IMR-90 (cell line): ENCODE measurements around the gene INO80D. TPM values are rescaled to one million over a fixed set of nuclear protein-coding genes. Genes with fewer than 3 reads are reported as not detected.

Experiments used
- ATAC-seq: fragments of 200-7000 bp; cut with Tn5 transposase; 2 replicates; pipeline ENCODE4 v1.9.1; 2020; ENCODE audit warnings: low read depth, mild to moderate bottlenecking, moderate library complexity
- BruUV-seq: library from RNA; stranded (reverse); fragments of 400-500 nt; replicated peaks from 2 replicates; lab custom pipeline; 2021; lab: Mats Ljungman, UMichigan
- CTCF ChIA-PET: fragments of 300-600 bp; formaldehyde crosslinking; extraction: SDS; loops from one replicate; lab custom pipeline; 2021; ENCODE audit warnings: antibody characterized with exemption; lab: Yijun Ruan, JAX
- POLR2A ChIA-PET: fragments of 300-600 bp; sonication (Branson Sonifier 250); formaldehyde crosslinking; loops from one replicate; lab custom pipeline; 2022; ENCODE audit warnings: antibody characterized with exemption; ENCODE audit not compliant: unreplicated experiment; lab: Charles Lee
- DNase-seq: peaks from one replicate; pipeline ENCODE4 v3.0.0; 2013
- H2AFZ ChIP-seq: replicated peaks from 2 replicates; pipeline ENCODE3; 2013; ENCODE audit warnings: low read length, mild to moderate bottlenecking; ENCODE audit not compliant: poor library complexity
- H2AK5ac ChIP-seq: 2 replicates; pipeline ENCODE4 v1.6.1; 2013; ENCODE audit warnings: low read depth, low read length, inconsistent platforms
- H2AK9ac ChIP-seq: replicated peaks from 2 replicates; pipeline ENCODE3; 2013; ENCODE audit warnings: mild to moderate bottlenecking, low read depth, low read length, moderate library complexity; ENCODE audit not compliant: poor library complexity
- H2BK120ac ChIP-seq: 2 replicates; pipeline ENCODE4 v1.6.1; 2013; ENCODE audit warnings: low read depth, low read length, inconsistent platforms
- H2BK15ac ChIP-seq: 3 replicates; pipeline ENCODE4 v1.6.1; 2013; ENCODE audit warnings: low read depth, low read length, inconsistent platforms
- H2BK20ac ChIP-seq: 2 replicates; pipeline ENCODE4 v1.6.1; 2013; ENCODE audit warnings: low read depth, mild to moderate bottlenecking, inconsistent platforms, low read length, moderate library complexity
- H2BK5ac ChIP-seq: 2 replicates; pipeline ENCODE4 v1.6.1; 2013; ENCODE audit warnings: mild to moderate bottlenecking, low read depth, low read length, inconsistent platforms; ENCODE audit not compliant: poor library complexity, severe bottlenecking
- H3K14ac ChIP-seq: replicated peaks from 2 replicates; pipeline ENCODE4 v1.6.1; 2013; ENCODE audit warnings: low read depth, low read length, inconsistent platforms
- H3K18ac ChIP-seq: 2 replicates; pipeline ENCODE4 v1.6.1; 2013; ENCODE audit warnings: low read depth, low read length, control low read depth
- H3K23ac ChIP-seq: 2 replicates; pipeline ENCODE4 v1.6.1; 2013; ENCODE audit warnings: low read depth, low read length, inconsistent platforms
- H3K27ac ChIP-seq: 2 replicates; pipeline ENCODE4 v1.5.1; 2013; ENCODE audit warnings: mild to moderate bottlenecking, control low read depth, low read length; ENCODE audit not compliant: insufficient read depth
- H3K27me3 ChIP-seq: 2 replicates; pipeline ENCODE4 v1.6.1; 2013; ENCODE audit warnings: low read length; ENCODE audit not compliant: control insufficient read depth, insufficient read depth
- H3K36me3 ChIP-seq: 2 replicates; pipeline ENCODE4 v1.6.1; 2013; ENCODE audit warnings: low read length, mixed read lengths; ENCODE audit not compliant: control insufficient read depth, insufficient read depth
- H3K4ac ChIP-seq: 2 replicates; pipeline ENCODE4 v1.6.1; 2013; ENCODE audit warnings: low read depth, low read length, inconsistent platforms
- H3K4me1 ChIP-seq: 2 replicates; pipeline ENCODE4 v1.6.1; 2013; ENCODE audit warnings: low read length, mixed read lengths; ENCODE audit not compliant: control insufficient read depth, insufficient read depth
- H3K4me2 ChIP-seq: 2 replicates; pipeline ENCODE4 v1.6.1; 2013; ENCODE audit warnings: low read depth, mild to moderate bottlenecking, control low read depth, low read length, moderate library complexity
- H3K4me3 ChIP-seq: 2 replicates; pipeline ENCODE4 v1.5.1; 2013; ENCODE audit warnings: low read depth, mild to moderate bottlenecking, control low read depth, low read length, moderate library complexity; ENCODE audit not compliant: insufficient read depth
- H3K56ac ChIP-seq: 2 replicates; pipeline ENCODE4 v1.6.1; 2013; ENCODE audit warnings: low read length, inconsistent platforms; ENCODE audit not compliant: insufficient read depth; ENCODE audit errors: extremely low read depth
- H3K79me1 ChIP-seq, 2 experiments: 2 replicates each; pipeline ENCODE4 v1.6.1; 2013; ENCODE audit warnings: low read length in 2 of 2, inconsistent platforms in 1 of 2, low read depth in 1 of 2
- H3K9ac ChIP-seq: 2 replicates; pipeline ENCODE4 v1.6.1; 2013; ENCODE audit warnings: low read depth, low read length, control low read depth
- H3K9me1 ChIP-seq: 2 replicates; pipeline ENCODE4 v1.6.1; 2013; ENCODE audit warnings: low read length, inconsistent platforms; ENCODE audit not compliant: insufficient read depth
- H3K9me3 ChIP-seq: 2 replicates; pipeline ENCODE4 v1.6.1; 2013; ENCODE audit warnings: low read length; ENCODE audit not compliant: control insufficient read depth, insufficient read depth
- H4K20me1 ChIP-seq: 2 replicates; pipeline ENCODE4 v1.6.1; 2013; ENCODE audit warnings: low read length, inconsistent platforms; ENCODE audit not compliant: insufficient read depth
- H4K5ac ChIP-seq: 2 replicates; pipeline ENCODE4 v1.6.1; 2013; ENCODE audit warnings: mild to moderate bottlenecking, low read depth, low read length, control low read depth
- H4K8ac ChIP-seq, 2 experiments: 2 replicates each; pipeline ENCODE4 v1.6.1; 2013; ENCODE audit warnings: low read depth in 2 of 2, low read length in 2 of 2, control low read depth in 1 of 2, inconsistent platforms in 1 of 2
- H4K91ac ChIP-seq: 2 replicates; pipeline ENCODE4 v1.6.1; 2013; ENCODE audit warnings: low read depth, low read length, inconsistent platforms; ENCODE audit not compliant: insufficient read depth
- BHLHE40 ChIP-seq: fragments of 150-350 bp; IDR thresholded peaks from 2 replicates; pipeline ENCODE4 v1.6.1; 2016; ENCODE audit warnings: mild to moderate bottlenecking, low read depth, low read length
- CEBPB ChIP-seq: IDR thresholded peaks from 2 replicates; pipeline ENCODE4 v1.6.1; 2012; ENCODE audit warnings: low read depth, low read length, improper control_type of control experiment
- CHD1 ChIP-seq: IDR thresholded peaks from 2 replicates; pipeline ENCODE4 v1.6.1; 2012; ENCODE audit warnings: low read depth, low read length, improper control_type of control experiment
- CTCF ChIP-seq: conservative IDR thresholded peaks from 2 replicates; pipeline ENCODE4 v1.5.1; 2012; ENCODE audit warnings: mild to moderate bottlenecking, low read depth, low read length, improper control_type of control experiment
- ELK1 ChIP-seq: fragments of 150-350 bp; IDR thresholded peaks from 2 replicates; pipeline ENCODE4 v1.6.1; 2016; ENCODE audit warnings: low read depth, mild to moderate bottlenecking, low read length, moderate library complexity, borderline replicate concordance
- FOS ChIP-seq: fragments of 150-350 bp; IDR thresholded peaks from 2 replicates; pipeline ENCODE4 v1.6.1; 2016; ENCODE audit warnings: low read depth, low read length
- MAFK ChIP-seq: IDR thresholded peaks from 2 replicates; pipeline ENCODE4 v1.6.1; 2012; ENCODE audit warnings: low read depth, low read length, improper control_type of control experiment
- MAZ ChIP-seq: IDR thresholded peaks from 2 replicates; pipeline ENCODE4 v1.6.1; 2012; ENCODE audit warnings: low read depth, mild to moderate bottlenecking, low read length, improper control_type of control experiment, moderate library complexity, borderline replicate concordance
- MXI1 ChIP-seq: IDR thresholded peaks from 2 replicates; pipeline ENCODE4 v1.6.1; 2012; ENCODE audit warnings: low read depth, mild to moderate bottlenecking, low read length, moderate library complexity, borderline replicate concordance
- NFE2L2 ChIP-seq: fragments of 150-350 bp; IDR thresholded peaks from 2 replicates; pipeline ENCODE4 v1.6.1; 2016; ENCODE audit warnings: low read depth, mild to moderate bottlenecking, low read length
- POLR2A ChIP-seq: IDR thresholded peaks from 2 replicates; pipeline ENCODE4 v1.6.1; 2012; ENCODE audit warnings: mild to moderate bottlenecking, low read depth, low read length
- RAD21 ChIP-seq: IDR thresholded peaks from 2 replicates; pipeline ENCODE4 v1.6.1; 2012; ENCODE audit warnings: low read length, improper control_type of control experiment
- RCOR1 ChIP-seq: IDR thresholded peaks from 2 replicates; pipeline ENCODE4 v1.6.1; 2012; ENCODE audit warnings: mild to moderate bottlenecking, low read length, improper control_type of control experiment; ENCODE audit not compliant: insufficient replicate concordance
- RFX5 ChIP-seq: IDR thresholded peaks from 2 replicates; pipeline ENCODE4 v1.8.0; 2012; ENCODE audit warnings: low read depth, mild to moderate bottlenecking, low read length, moderate library complexity
- SMC3 ChIP-seq: fragments of 150-350 bp; IDR thresholded peaks from 2 replicates; pipeline ENCODE4 v1.6.1; 2016; ENCODE audit warnings: low read depth, mild to moderate bottlenecking, antibody characterized with exemption, low read length, moderate library complexity
- USF2 ChIP-seq: fragments of 150-350 bp; IDR thresholded peaks from 2 replicates; pipeline ENCODE4 v1.6.1; 2017; ENCODE audit warnings: mild to moderate bottlenecking, antibody characterized with exemption, low read length, low read depth
- WGBS, 2 experiments: methylation state at CpG; one replicate each; pipeline versions ENCODE4 v1.1.5 to v1.1.7; 2013; ENCODE audit warnings: missing lambda C conversion rate in 2 of 2; ENCODE audit not compliant: insufficient read length in 1 of 2; ENCODE audit errors: extremely low coverage in 2 of 2; 5-methylcytosine and 5-hydroxymethylcytosine counted together
- dilution Hi-C: fragments of 300-500 bp; cut with HindIII; formaldehyde crosslinking; loops from one replicate; pipeline ENCODE4 v1.14.3; 2018; ENCODE audit warnings: low sequenced_read_pairs; ENCODE audit not compliant: unreplicated experiment
- in situ Hi-C: fragments of 300-500 bp; cut with MboI; formaldehyde crosslinking; loops from 3 replicates; pipeline ENCODE4 v1.14.3; 2019; ENCODE audit warnings: low sequenced_read_pairs, inconsistent platforms, mixed read lengths
- intact Hi-C: fragments of 100-400 bp; cut with micrococcal nuclease; formaldehyde crosslinking; loops from 2 replicates; pipeline ENCODE4 v1.10.0; 2022
- polyA plus RNA-seq, 3 experiments: library from polyadenylated mRNA; depleted of rRNA; stranded (reverse); fragments of >200 nt; gene quantifications; 2 replicates each; pipeline ENCODE4 v1.2.3, GENCODE V29; 2012; ENCODE audit warnings: low replicate concordance in 1 of 3
- total RNA-seq: library from RNA; depleted of rRNA; stranded (reverse); fragments of >200 nt; gene quantifications from 2 replicates; pipeline ENCODE4 v1.2.3, GENCODE V29; 2012

The INO80D gene
- total and polyA plus RNA-seq, 2 of the 4 experiments (the other 2 are of a cell fraction): 0.79 to 4.5 TPM

- H3K9me1 ChIP-seq: no peaks in the 10 kb centered on the region
- no peaks in the 10 kb centered on the region for H3K9me3 ChIP-seq
- H4K5ac ChIP-seq: no peak overlapping the region
- H3K27ac ChIP-seq: no peak overlapping the region
- no peak overlapping the region for H2BK5ac ChIP-seq
- H2AFZ ChIP-seq: peak overlapping the region; percentile 3
- ATAC-seq (no peak), DNase-seq (no peak)
- intact Hi-C loops: no loop called here
- no peak overlapping the region for H3K4ac ChIP-seq
- no peak overlapping the region for H4K91ac ChIP-seq
- in situ Hi-C loops: no loop called here
- TF ChIP-seq RCOR1 (no peak), BHLHE40 (no peak), MXI1 (no peak), POLR2A (no peak), SMC3 (no peak), NFE2L2 (no peak), CTCF (no peak), CHD1 (no peak), RFX5 (no peak), CEBPB (no peak), FOS (no peak), ELK1 (no peak), RAD21 (no peak), MAFK (no peak), MAZ (no peak), USF2 (no peak)
- no peaks in the 10 kb centered on the region for H3K36me3 ChIP-seq
- H3K27me3 ChIP-seq: peaks cover 19% of the 10 kb centered on the region
- H2AK9ac ChIP-seq: no peak overlapping the region
- H2AK5ac ChIP-seq: no peak overlapping the region
- H2BK15ac ChIP-seq: no peak overlapping the region
- H4K20me1 ChIP-seq: no peaks in the 10 kb centered on the region
- H3K56ac ChIP-seq: no peak overlapping the region
- dilution Hi-C loops: no loop called here
- no TSS peak for BruUV-seq
- no peak overlapping the region for H3K4me2 ChIP-seq
- no peak overlapping the region for H2BK120ac ChIP-seq
- no peak overlapping the region for H3K23ac ChIP-seq
- H3K9ac ChIP-seq: no peak overlapping the region
- CTCF ChIA-PET: no interaction called here
- no peak overlapping the region for H2BK20ac ChIP-seq
- no peak overlapping the region for H3K14ac ChIP-seq
- no peaks in the 10 kb centered on the region for H3K79me1 ChIP-seq
- no peak overlapping the region for H3K4me3 ChIP-seq
- no peaks in the 10 kb centered on the region for H3K4me1 ChIP-seq
- POLR2A ChIA-PET: no interaction called here
- H3K18ac ChIP-seq: no peak overlapping the region
- 72% methylated on average over 3 of the region's 15 CpGs; no CpG with 5 or more reads in 1 of the 2 experiments for WGBS, 2 experiments
- H4K8ac ChIP-seq: no peak overlapping the region
Observed at GRCh38 chr2:205965707-205966106, 120.3 kb downstream of the INO80D start.
